HepG2 (cell line): ENCODE data around the gene OASL. TPM values are rescaled to one million over a fixed set of nuclear protein-coding genes. Genes with fewer than 3 reads are reported as not detected.

ENCODE experiments used
- ATAC-seq: fragments of 200-7000 bp; cut with Tn5 transposase; 3 replicates; pipeline ENCODE4 v1.9.1; 2020; ENCODE audit warnings: mild to moderate bottlenecking, moderate library complexity
- BruUV-seq: library from RNA; stranded (reverse); fragments of 400-500 nt; replicated peaks from 2 replicates; lab custom pipeline; 2021; lab: Mats Ljungman, UMichigan
- CTCF ChIA-PET: fragments of 300-600 bp; formaldehyde crosslinking; extraction: SDS; loops from one replicate; lab custom pipeline; 2021; ENCODE audit warnings: low total read pairs, inconsistent platforms, low intra/inter-chr PET ratio; lab: Yijun Ruan, JAX
- POLR2A ChIA-PET: fragments of 350-600 bp; sonication (Branson Sonifier 250); formaldehyde crosslinking; loops from one replicate; lab custom pipeline; 2020; ENCODE audit warnings: antibody characterized with exemption, inconsistent platforms; lab: Yijun Ruan, JAX
- DNase-seq: peaks from one replicate; pipeline ENCODE4 v3.0.0-alpha.2; 2015; ENCODE audit warnings: low spot score
- FAIRE-seq: peaks from 3 replicates; lab custom pipeline; 2011; peaks lifted over from hg19 to GRCh38; lab: Jason Lieb, UNC
- H2AFZ ChIP-seq: one replicate; pipeline ENCODE4 v1.6.1; 2011; ENCODE audit warnings: low read length, inconsistent platforms
- H3K27ac ChIP-seq: fragments of 300-600 bp; 3 replicates; pipeline ENCODE4 v1.8.0; 2011; ENCODE audit warnings: mixed run types, mild to moderate bottlenecking, mixed read lengths, low read length, inconsistent platforms; ENCODE audit not compliant: insufficient read depth; ENCODE audit errors: extremely low read length
- H3K27me3 ChIP-seq, 2 experiments: fragments of 200-600 bp in 1 of 2; 2 replicates in 1 of 2; 3 replicates in 1 of 2; pipeline versions ENCODE4 v1.6.0 to v1.8.0; 2011; ENCODE audit warnings: low read length in 2 of 2, mild to moderate bottlenecking in 2 of 2, moderate library complexity in 2 of 2, inconsistent platforms in 1 of 2; ENCODE audit not compliant: insufficient read depth in 2 of 2, control insufficient read depth in 1 of 2
- H3K36me3 ChIP-seq, 2 experiments: fragments of 200-600 bp in 1 of 2; replicated peaks in 1 of 2; 2 replicates in 1 of 2; 3 replicates in 1 of 2; pipeline versions ENCODE4 v1.5.1 to v1.8.0; 2011; ENCODE audit warnings: low read length in 2 of 2, inconsistent platforms in 1 of 2; ENCODE audit not compliant: insufficient read depth in 2 of 2, control insufficient read depth in 1 of 2
- H3K4me1 ChIP-seq: 2 replicates; pipeline ENCODE4 v1.5.1; 2012; ENCODE audit warnings: low read length, inconsistent platforms; ENCODE audit not compliant: insufficient read depth
- H3K4me2 ChIP-seq: 2 replicates; pipeline ENCODE4 v1.6.0; 2011; ENCODE audit warnings: low read depth, low read length, inconsistent platforms
- H3K4me3 ChIP-seq, 3 experiments: fragments of 200-600 bp in 1 of 3; sonication (generic), shearing (Covaris generic) in 1 of 3; replicated peaks in 1 of 3; 2 replicates each; pipeline ENCODE4 v1.5.1; 2011 to 2016; ENCODE audit warnings: low read length in 3 of 3, inconsistent platforms in 2 of 3, low read depth in 2 of 3, mild to moderate bottlenecking in 2 of 3, control low read depth in 1 of 3, mixed read lengths in 1 of 3; ENCODE audit not compliant: insufficient read depth in 1 of 3
- H3K79me2 ChIP-seq: one replicate; pipeline ENCODE4 v1.6.1; 2011; ENCODE audit warnings: low read length, inconsistent platforms; ENCODE audit not compliant: insufficient read depth
- H3K9ac ChIP-seq: 2 replicates; pipeline ENCODE4 v1.6.0; 2011; ENCODE audit warnings: mild to moderate bottlenecking, low read depth, low read length, inconsistent platforms; ENCODE audit not compliant: insufficient read depth
- H3K9me3 ChIP-seq: 2 replicates; pipeline ENCODE4 v1.5.1; 2012; ENCODE audit warnings: mild to moderate bottlenecking, low read length
- H4K20me1 ChIP-seq: 2 replicates; pipeline ENCODE4 v1.6.0; 2011; ENCODE audit warnings: inconsistent platforms, mild to moderate bottlenecking, low read length, moderate library complexity; ENCODE audit not compliant: insufficient read depth
- ATRX ChIP-seq: sonication (generic); formaldehyde crosslinking; IDR thresholded peaks from 2 replicates; pipeline ENCODE4 v1.4.0; 2020; ENCODE audit warnings: missing genetic modification reagents, borderline replicate concordance
- FOSL1 ChIP-seq: sonication (generic); formaldehyde crosslinking; IDR thresholded peaks from 2 replicates; pipeline ENCODE4 v1.9.0; 2021; ENCODE audit warnings: missing genetic modification reagents, borderline replicate concordance
- HOXA3 ChIP-seq: sonication (generic); formaldehyde crosslinking; IDR thresholded peaks from 2 replicates; pipeline ENCODE4 v1.5.0; 2020; ENCODE audit warnings: missing genetic modification reagents
- MIER3 ChIP-seq: IDR thresholded peaks from 2 replicates; pipeline ENCODE4 v1.6.1; 2016; ENCODE audit warnings: missing compliant biosample characterization, borderline replicate concordance
- SMC3 ChIP-seq: IDR thresholded peaks from 2 replicates; pipeline ENCODE4 v1.6.1; 2011; ENCODE audit warnings: low read length, improper control_type of control experiment
- THAP11 ChIP-seq: IDR thresholded peaks from 2 replicates; pipeline ENCODE4 v1.6.1; 2016; ENCODE audit warnings: missing biosample characterization, missing genetic modification reagents
- ZBTB33 ChIP-seq: sonication (generic); formaldehyde crosslinking; IDR thresholded peaks from 2 replicates; pipeline ENCODE4 v1.4.0; 2020; ENCODE audit warnings: missing genetic modification reagents
- ZNF747 ChIP-seq: sonication (generic); formaldehyde crosslinking; IDR thresholded peaks from 2 replicates; pipeline ENCODE4 v1.8.1; 2023; ENCODE audit warnings: missing genetic modification reagents, mild to moderate bottlenecking, borderline replicate concordance
- WGBS: methylation state at CpG from one replicate; pipeline ENCODE4 v1.1.6; 2017; ENCODE audit warnings: low lambda C conversion rate; 5-methylcytosine and 5-hydroxymethylcytosine counted together
- in situ Hi-C: cut with HindIII; loops from 2 replicates; pipeline ENCODE4 v1.10.0; 2017; ENCODE audit warnings: low pct_unique_long_range_greater_than_20kb; ENCODE audit not compliant: extremely low pct_ligation_motif_present
- intact Hi-C: fragments of 100-400 bp; cut with micrococcal nuclease; formaldehyde crosslinking; loops from one replicate; pipeline ENCODE4 v1.10.0; 2022; ENCODE audit not compliant: unreplicated experiment
- polyA plus RNA-seq, 8 experiments: library from polyadenylated mRNA; depleted of rRNA in 3 of 8; stranded (reverse) in 7 of 8; unstranded in 1 of 8; fragments of >200 nt; fragmentation: Illumina TruSeq in 4 of 8; extraction: Trizol in 4 of 8; gene quantifications; 2 replicates each; pipeline versions ENCODE4 v1.2.1 to v1.2.3, GENCODE V29; 2011 to 2016; ENCODE audit warnings: low read depth in 4 of 8, missing spikeins in 1 of 8, mixed read lengths in 1 of 8; ENCODE audit not compliant: insufficient read depth in 1 of 8
- total RNA-seq, 5 experiments: library from RNA; depleted of rRNA; stranded (reverse); fragments of >200 nt; fragmentation: Illumina TruSeq; extraction: Trizol; gene quantifications; 2 replicates each; pipeline ENCODE4 v1.2.3, GENCODE V29; 2016; ENCODE audit warnings: low read depth in 1 of 5

The OASL gene
- total and polyA plus RNA-seq, 2 of the 13 experiments (the other 11 are each of a cell fraction or from before 2014, with no cell fraction given), result 0.11 to 0.22 TPM

- no peak overlapping the region for H3K4me3 ChIP-seq
- in situ Hi-C loops (loop anchor here (5.0 kb wide), 1 partner anchor 74 kb away; no protein-coding TSS in a partner anchor), intact Hi-C loops (no loop called here)
- H3K36me3 ChIP-seq, result peaks cover 0 to 4% of the 10 kb centered on the region in 2 experiments; a peak in 3 of 5 replicates
- no peaks in the 10 kb centered on the region; the same call in 1 of the 2 replicates for H4K20me1 ChIP-seq
- peak overlapping the region; percentile 18 for H3K4me2 ChIP-seq
- ATAC-seq (no peak), FAIRE-seq (no peak), DNase-seq (no peak)
- no peak overlapping the region for H2AFZ ChIP-seq
- no peak overlapping the region for H3K9ac ChIP-seq
- 0 out of 2 replicates have a peak, but pooled peaks have one; percentile 11 for TF ChIP-seq THAP11 (CRISPR knock-in tag)
- TF ChIP-seq MIER3 (CRISPR knock-in tag), result no peak
- TF ChIP-seq FOSL1, result no peak
- TF ChIP-seq SMC3, result no peak
- no peak for TF ChIP-seq HOXA3 (CRISPR knock-in tag)
- no peak for TF ChIP-seq ZNF747 (CRISPR knock-in tag)
- peak; percentile 70 for TF ChIP-seq ZBTB33
- no peak for TF ChIP-seq ATRX (CRISPR knock-in tag)
- H3K9me3 ChIP-seq, result no peaks in the 10 kb centered on the region
- BruUV-seq, result no TSS peak
- no peak overlapping the region for H3K27ac ChIP-seq
- ChIA-PET CTCF (no interaction called here), POLR2A (interaction anchor here (0.9 to 1.2 kb wide), 3 partner anchors 8 to 40 kb away, joined by 3 to 5 read pairs (median 3); partner anchors contain the start of gene HNF1A)
- no peaks in the 10 kb centered on the region; a peak in 1 of 5 replicates for H3K27me3 ChIP-seq
- peaks cover 63% of the 10 kb centered on the region for H3K4me1 ChIP-seq
- WGBS, result 69% methylated on average over 15 of the region's 15 CpGs
- peaks cover 15% of the 10 kb centered on the region for H3K79me2 ChIP-seq
These were observed 21.0 kb downstream of the OASL start for GRCh38 chr12:121017966-121018491.
